HepG2 (cell line): ENCODE data around the gene LIF. TPM values are rescaled to one million over a fixed set of nuclear protein-coding genes. Genes with fewer than 3 reads are reported as not detected.

Experiments
- BCL6 ChIP-seq: IDR thresholded peaks from 2 replicates; pipeline ENCODE4 v1.6.1; 2016; ENCODE audit warnings: missing genetic modification reagents, missing compliant biosample characterization
- GMEB1 ChIP-seq: sonication (generic); formaldehyde crosslinking; IDR thresholded peaks from 2 replicates; pipeline ENCODE4 v1.5.1; 2020; ENCODE audit warnings: missing genetic modification reagents, mild to moderate bottlenecking, borderline replicate concordance
- KDM1A ChIP-seq: IDR thresholded peaks from 2 replicates; pipeline ENCODE4 v1.6.1; 2016; ENCODE audit warnings: missing compliant biosample characterization
- KDM5A ChIP-seq: fragments of 200-600 bp; sonication (generic); IDR thresholded peaks from 2 replicates; pipeline ENCODE4 v1.7.0; 2018; ENCODE audit warnings: antibody characterized with exemption, mild to moderate bottlenecking, low read length, borderline replicate concordance
- MAX ChIP-seq: IDR thresholded peaks from 2 replicates; pipeline ENCODE4 v1.6.1; 2012; ENCODE audit warnings: inconsistent platforms
- NCOA2 ChIP-seq: sonication (generic); formaldehyde crosslinking; IDR thresholded peaks from 2 replicates; pipeline ENCODE4 v1.8.0; 2022; ENCODE audit warnings: inconsistent platforms
- PITX1 ChIP-seq: sonication (generic); formaldehyde crosslinking; IDR thresholded peaks from 2 replicates; pipeline ENCODE4 v1.5.1; 2020; ENCODE audit warnings: mild to moderate bottlenecking, missing genetic modification reagents
- RBM22 ChIP-seq: fragments of 200-400 bp; formaldehyde crosslinking; optimal IDR thresholded peaks from 2 replicates; pipeline ENCODE3; 2017; ENCODE audit warnings: mild to moderate bottlenecking, low read length, moderate library complexity
- ZNF282 ChIP-seq: fragments of 450-650 bp; IDR thresholded peaks from 2 replicates; pipeline ENCODE4 v1.6.1; 2018; ENCODE audit not compliant: partially characterized antibody
- ZNF609 ChIP-seq: sonication (generic); formaldehyde crosslinking; IDR thresholded peaks from 2 replicates; pipeline ENCODE4 v1.4.0; 2020; ENCODE audit warnings: mild to moderate bottlenecking, missing genetic modification reagents, borderline replicate concordance
- polyA plus RNA-seq, 8 experiments: library from polyadenylated mRNA; depleted of rRNA in 3 of 8; stranded (reverse) in 7 of 8; unstranded in 1 of 8; fragments of >200 nt; fragmentation: Illumina TruSeq in 4 of 8; extraction: Trizol in 4 of 8; gene quantifications; 2 replicates each; pipeline versions ENCODE4 v1.2.1 to v1.2.3, GENCODE V29; 2011 to 2016; ENCODE audit warnings: low read depth in 4 of 8, missing spikeins in 1 of 8, mixed read lengths in 1 of 8; ENCODE audit not compliant: insufficient read depth in 1 of 8
- total RNA-seq, 5 experiments: library from RNA; depleted of rRNA; stranded (reverse); fragments of >200 nt; fragmentation: Illumina TruSeq; extraction: Trizol; gene quantifications; 2 replicates each; pipeline ENCODE4 v1.2.3, GENCODE V29; 2016; ENCODE audit warnings: low read depth in 1 of 5
- TF ChIP-seq, protein P1 (sequence below), 2 experiments: IDR thresholded peaks; 2 replicates each; pipeline ENCODE4 v1.6.1; 2011 to 2012; ENCODE audit warnings: low read length in 2 of 2, borderline replicate concordance in 1 of 2, low read depth in 1 of 2, mild to moderate bottlenecking in 1 of 2, moderate library complexity in 1 of 2

Gene LIF
- total and polyA plus RNA-seq, 2 of the 13 experiments (the other 11 are each of a cell fraction or from before 2014, with no cell fraction given) = 3.6 to 8.5 TPM

DNA sequence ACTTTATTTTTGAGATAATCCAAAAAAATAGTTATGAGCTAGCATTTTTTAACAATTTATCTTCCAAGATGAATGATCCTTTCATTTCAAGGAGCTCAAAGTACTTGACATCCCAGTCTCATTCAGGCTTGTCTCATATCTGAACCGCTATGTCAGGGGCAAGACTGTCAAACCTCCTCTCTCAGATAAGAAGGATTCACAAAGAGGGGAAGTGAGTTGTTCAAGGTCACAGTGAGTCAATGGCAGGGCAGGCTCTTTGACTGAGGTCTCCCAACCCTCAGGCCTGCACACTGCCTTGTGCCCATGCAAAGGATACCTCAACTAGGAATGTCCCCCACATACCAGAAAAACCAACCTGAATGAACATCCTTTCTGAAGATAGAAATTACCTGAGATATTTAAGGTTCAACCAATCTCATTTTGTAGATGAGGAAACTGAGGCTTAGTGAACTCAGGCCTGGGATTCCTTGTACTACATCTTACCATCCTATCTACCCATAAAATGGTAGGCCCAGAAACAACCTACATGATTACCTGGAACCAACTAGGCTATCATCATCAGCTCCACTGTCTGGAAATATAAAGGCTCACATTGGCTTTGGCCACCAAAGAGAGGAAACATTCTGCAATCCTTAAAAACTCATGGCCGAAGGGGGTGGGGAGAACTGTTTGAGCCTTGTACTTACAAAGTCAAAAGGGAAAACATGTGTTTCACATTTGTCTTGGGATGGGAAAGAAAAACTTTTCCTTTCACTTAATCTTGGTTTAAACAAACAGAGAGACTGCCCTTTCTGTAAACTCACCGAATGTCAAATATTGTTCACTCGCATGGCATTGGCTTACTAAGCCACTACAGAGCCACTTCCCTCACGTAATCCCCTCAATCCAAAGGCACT lies 51.1 kb downstream of the LIF start (continued):
- TF ChIP-seq BCL6 (CRISPR knock-in tag) = no peak
- TF ChIP-seq KDM1A (CRISPR knock-in tag) = no peak
- TF ChIP-seq PITX1 = 0 out of 2 replicates have a peak, but pooled peaks have one; percentile 50
- TF ChIP-seq GMEB1 (CRISPR knock-in tag) = no peak
- TF ChIP-seq ZNF282 = no peak
- peak; percentile 34; the same call in 1 of the 2 replicates for TF ChIP-seq NCOA2 (CRISPR knock-in tag)
- no peak for TF ChIP-seq KDM5A
- no peak for TF ChIP-seq RBM22
- 0 out of 2 replicates have a peak, but pooled peaks have one; percentile 11 for TF ChIP-seq MAX
- TF ChIP-seq ZNF609 = peak; percentile 60; the same call in 1 of the 2 replicates
- TF ChIP-seq, protein P1, sequence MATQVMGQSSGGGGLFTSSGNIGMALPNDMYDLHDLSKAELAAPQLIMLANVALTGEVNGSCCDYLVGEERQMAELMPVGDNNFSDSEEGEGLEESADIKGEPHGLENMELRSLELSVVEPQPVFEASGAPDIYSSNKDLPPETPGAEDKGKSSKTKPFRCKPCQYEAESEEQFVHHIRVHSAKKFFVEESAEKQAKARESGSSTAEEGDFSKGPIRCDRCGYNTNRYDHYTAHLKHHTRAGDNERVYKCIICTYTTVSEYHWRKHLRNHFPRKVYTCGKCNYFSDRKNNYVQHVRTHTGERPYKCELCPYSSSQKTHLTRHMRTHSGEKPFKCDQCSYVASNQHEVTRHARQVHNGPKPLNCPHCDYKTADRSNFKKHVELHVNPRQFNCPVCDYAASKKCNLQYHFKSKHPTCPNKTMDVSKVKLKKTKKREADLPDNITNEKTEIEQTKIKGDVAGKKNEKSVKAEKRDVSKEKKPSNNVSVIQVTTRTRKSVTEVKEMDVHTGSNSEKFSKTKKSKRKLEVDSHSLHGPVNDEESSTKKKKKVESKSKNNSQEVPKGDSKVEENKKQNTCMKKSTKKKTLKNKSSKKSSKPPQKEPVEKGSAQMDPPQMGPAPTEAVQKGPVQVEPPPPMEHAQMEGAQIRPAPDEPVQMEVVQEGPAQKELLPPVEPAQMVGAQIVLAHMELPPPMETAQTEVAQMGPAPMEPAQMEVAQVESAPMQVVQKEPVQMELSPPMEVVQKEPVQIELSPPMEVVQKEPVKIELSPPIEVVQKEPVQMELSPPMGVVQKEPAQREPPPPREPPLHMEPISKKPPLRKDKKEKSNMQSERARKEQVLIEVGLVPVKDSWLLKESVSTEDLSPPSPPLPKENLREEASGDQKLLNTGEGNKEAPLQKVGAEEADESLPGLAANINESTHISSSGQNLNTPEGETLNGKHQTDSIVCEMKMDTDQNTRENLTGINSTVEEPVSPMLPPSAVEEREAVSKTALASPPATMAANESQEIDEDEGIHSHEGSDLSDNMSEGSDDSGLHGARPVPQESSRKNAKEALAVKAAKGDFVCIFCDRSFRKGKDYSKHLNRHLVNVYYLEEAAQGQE (IDR thresholded peaks at IDR 0.05; ENCODE audit: borderline replicate concordance in 1 of 2, low read depth in 1 of 2, low read length in 2 of 2) = 0 out of 4 replicates have a peak, but pooled peaks of 1 of the 2 experiments have one; percentile 9
